Esophagus squamous epithelium (tissue), 5 donors: ENCODE data around the gene SLC35F3. TPM values are rescaled to one million over a fixed set of nuclear protein-coding genes. Genes with fewer than 3 reads are reported as not detected.
"Not testable (repeated sequence)": the region's sequence is repeated elsewhere in the genome, so short reads cannot be mapped to it uniquely, and the experiment has no call there.

ENCODE experiments used
- DNase-seq: peaks from one replicate; lab custom pipeline; 2025; lab: John Stamatoyannopoulos, UW
- H3K27ac ChIP-seq, 4 donors: fragments of 200-600 bp; sonication (generic); one replicate each; pipeline ENCODE4 v1.5.1; 2016 to 2019; ENCODE audit warnings: mild to moderate bottlenecking in 1 of 4
- H3K27me3 ChIP-seq, 4 donors: fragments of 200-600 bp; sonication (generic); 1 replicate in 3 of 4; 2 replicates in 1 of 4; pipeline versions ENCODE4 v1.5.1 to v1.6.0; 2017 to 2021; ENCODE audit warnings: antibody characterized with exemption in 1 of 4
- H3K36me3 ChIP-seq, 3 donors: fragments of 200-600 bp; sonication (generic); one replicate each; pipeline ENCODE4 v1.5.1; 2016 to 2019
- H3K4me1 ChIP-seq, 3 donors: fragments of 200-600 bp; sonication (generic); one replicate each; pipeline ENCODE4 v1.5.1; 2017 to 2019
- H3K4me3 ChIP-seq, 4 donors: fragments of 200-600 bp; sonication (generic); 1 replicate in 3 of 4; 2 replicates in 1 of 4; pipeline ENCODE4 v1.5.1; 2016 to 2019; ENCODE audit warnings: mild to moderate bottlenecking in 2 of 4, moderate library complexity in 1 of 4
- H3K9me3 ChIP-seq, 3 donors: fragments of 200-600 bp; sonication (generic); one replicate each; pipeline ENCODE4 v1.5.1; 2016 to 2019
- CTCF ChIP-seq, 6 experiments: fragments of 450-650 bp in 4 of 6; fragments of 200-600 bp in 2 of 6; sonication (generic) in 2 of 6; IDR thresholded peaks; one replicate each; pipeline ENCODE4 v1.5.1; 2016 to 2019; ENCODE audit warnings: antibody characterized with exemption in 6 of 6, mild to moderate bottlenecking in 4 of 6, moderate library complexity in 4 of 6
- POLR2A ChIP-seq, 4 donors: fragments of 450-650 bp; IDR thresholded peaks; one replicate each; pipeline ENCODE4 v1.6.1; 2017; ENCODE audit warnings: antibody characterized with exemption in 4 of 4, mild to moderate bottlenecking in 4 of 4, moderate library complexity in 3 of 4
- WGBS, 2 donors: methylation state at CpG; one replicate each; pipeline ENCODE4 v1.1.5; 2018; 5-methylcytosine and 5-hydroxymethylcytosine counted together
- intact Hi-C: fragments of 100-400 bp; cut with DNase I; formaldehyde crosslinking; loops from one replicate; pipeline ENCODE4 v1.15.0; 2022
- total RNA-seq, 4 donors: library from RNA; depleted of rRNA; stranded (reverse); fragments of >200 nt; gene quantifications; one replicate each; pipeline ENCODE4 v1.1.0, GENCODE V29; 2016
- donor health status: DM: yes; HTN: yes; CAD: no.

The SLC35F3 gene
- total RNA-seq, 4 donors from 2014 or later = 0.13 to 0.99 (median 0.55) TPM

DNA sequence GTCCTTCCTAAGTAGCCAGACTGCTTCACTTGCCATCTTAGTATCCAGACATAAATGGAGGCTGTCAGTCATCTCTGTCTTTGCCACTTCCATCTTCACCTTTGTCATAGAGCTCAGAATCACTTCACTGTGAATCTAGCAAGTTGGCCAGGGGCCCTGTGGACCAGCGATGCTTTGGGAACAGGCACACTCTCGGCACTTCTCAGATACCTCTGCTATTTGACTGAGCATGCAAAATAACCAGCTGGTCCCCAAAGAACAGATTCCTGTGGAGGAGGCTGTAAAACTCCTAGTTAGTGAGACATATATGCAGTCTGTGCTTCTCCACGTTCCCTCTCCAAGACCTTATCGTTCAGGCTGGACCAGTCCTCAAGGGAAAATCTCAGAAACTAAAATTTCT lies 392.0 kb downstream of the SLC35F3 start:
- WGBS, 2 donors = 55 to 94% methylated on average over 4 of the region's 4 CpGs
- peaks cover 0 to 16% (median 0%) of the 10 kb centered on the region in 4 donors for H3K27me3 ChIP-seq

GRCh38 chr1:234297668-234298067 lies 393.2 kb downstream of the SLC35F3 start:
- H3K9me3 ChIP-seq = no peaks in the 10 kb centered on the region

More for the DNA sequence above, 392.0 kb downstream of the SLC35F3 start:
- Histone ChIP-seq H3K27ac (no peak overlapping the region), H3K9me3 (no peaks in the 10 kb centered on the region), H3K4me3 (no peak overlapping the region), H3K36me3 (no peaks in the 10 kb centered on the region), H3K4me1 (no peaks in the 10 kb centered on the region)
- no peak for DNase-seq
- intact Hi-C loops = no loop called here
- no peak for TF ChIP-seq CTCF (IDR thresholded peaks at IDR 0.05)
- TF ChIP-seq POLR2A (IDR thresholded peaks at IDR 0.05) = no peak

GRCh38 chr1:234300096-234300495 lies 395.6 kb downstream of the SLC35F3 start:
- TF ChIP-seq CTCF (IDR thresholded peaks at IDR 0.05) (no peak), POLR2A (IDR thresholded peaks at IDR 0.05) (no peak)
- Histone ChIP-seq H3K36me3 (no peaks in the 10 kb centered on the region), H3K27me3 (peaks cover 0 to 6% (median 0%) of the 10 kb centered on the region in 4 donors), H3K4me3 (no peak overlapping the region), H3K27ac (no peak overlapping the region), H3K4me1 (no peaks in the 10 kb centered on the region), H3K9me3 (no peaks in the 10 kb centered on the region)
- 57 to 66% methylated on average over 2 of the region's 2 CpGs for WGBS, 2 donors
- no peak for DNase-seq
- intact Hi-C loops = no loop called here

More at GRCh38 chr1:234297668-234298067, 393.2 kb downstream of the SLC35F3 start:
- Histone ChIP-seq H3K4me1 (no peaks in the 10 kb centered on the region), H3K27me3 (peaks cover 0 to 16% (median 0%) of the 10 kb centered on the region in 4 donors), H3K36me3 (no peaks in the 10 kb centered on the region), H3K4me3 (no peak overlapping the region), H3K27ac (no peak overlapping the region)
- intact Hi-C loops = no loop called here
- WGBS, 2 donors = 73 to 83% methylated on average over 1 of the region's 1 CpG
- TF ChIP-seq POLR2A (IDR thresholded peaks at IDR 0.05) = no peak
- TF ChIP-seq CTCF (IDR thresholded peaks at IDR 0.05) = no peak
- DNase-seq = no peak

- H3K4me1 ChIP-seq, H3K27me3 ChIP-seq, H3K27ac ChIP-seq, H3K9me3 ChIP-seq, DNase-seq, H3K36me3 ChIP-seq, H3K4me3 ChIP-seq, intact Hi-C loops: not testable (repeated sequence)
- WGBS, 2 donors = 61 to 74% methylated on average over 1 of the region's 1 CpG
Observed at GRCh38 chr1:234301663-234302062, 397.2 kb downstream of the SLC35F3 start.

GRCh38 chr1:234302354-234302962 lies 398.0 kb downstream of the SLC35F3 start:
- no peaks in the 10 kb centered on the region for H3K36me3 ChIP-seq
- intact Hi-C loops = no loop called here

More at GRCh38 chr1:234302354-234302962, 398.0 kb downstream of the SLC35F3 start:
- Histone ChIP-seq H3K27me3 (no peaks in the 10 kb centered on the region), H3K27ac (no peak overlapping the region), H3K4me3 (no peak overlapping the region), H3K4me1 (no peaks in the 10 kb centered on the region), H3K9me3 (no peaks in the 10 kb centered on the region)
- DNase-seq = no peak
- 58 to 66% methylated on average over 6 of the region's 6 CpGs for WGBS, 2 donors
- TF ChIP-seq POLR2A (IDR thresholded peaks at IDR 0.05) (no peak), CTCF (IDR thresholded peaks at IDR 0.05) (no peak)
